ELF-1 (cell line): Measurements from ENCODE around the gene TLR10.
"Not testable (repeated sequence)": the region's sequence is repeated elsewhere in the genome, so short reads cannot be mapped to it uniquely, and the experiment has no call there.

Experiments
- DNase-seq: peaks from one replicate; pipeline ENCODE4 v3.0.0-alpha.2; 2016; ENCODE audit warnings: low read depth, low spot score

The TLR10 gene

DNA sequence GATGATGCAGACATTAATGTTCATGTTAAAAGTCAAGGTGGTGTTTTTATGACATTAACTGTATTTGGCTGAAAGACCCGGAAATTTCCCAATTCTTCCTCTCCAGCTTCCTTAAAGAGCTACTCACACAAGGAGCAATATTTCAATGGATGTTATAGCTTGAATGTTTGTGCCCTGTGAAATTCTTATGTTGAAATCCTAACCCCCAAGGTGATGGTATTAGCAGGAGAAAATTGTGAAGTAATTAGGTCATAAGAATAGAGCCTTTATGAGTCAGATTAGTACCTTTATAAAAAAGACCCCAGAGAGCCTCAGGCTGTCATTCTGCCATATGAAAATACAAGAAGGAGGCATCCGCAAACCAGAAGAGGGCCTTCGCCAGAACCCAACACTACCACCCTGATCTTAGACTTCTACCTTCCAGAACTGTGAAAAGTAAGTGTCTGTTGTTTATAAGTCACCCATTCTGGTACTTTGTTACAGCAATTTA, 18.2 kb upstream of the TLR10 start:
- DNase-seq, result no peak

GRCh38 chr4:38800366-38800765, 17.6 kb upstream of the TLR10 start:
- no peak for DNase-seq

- DNase-seq, result no peak
These were observed 12.3 kb upstream of the TLR10 start for GRCh38 chr4:38795087-38795486.

GRCh38 chr4:38794051-38794450, 11.3 kb upstream of the TLR10 start:
- DNase-seq, result no peak

DNA sequence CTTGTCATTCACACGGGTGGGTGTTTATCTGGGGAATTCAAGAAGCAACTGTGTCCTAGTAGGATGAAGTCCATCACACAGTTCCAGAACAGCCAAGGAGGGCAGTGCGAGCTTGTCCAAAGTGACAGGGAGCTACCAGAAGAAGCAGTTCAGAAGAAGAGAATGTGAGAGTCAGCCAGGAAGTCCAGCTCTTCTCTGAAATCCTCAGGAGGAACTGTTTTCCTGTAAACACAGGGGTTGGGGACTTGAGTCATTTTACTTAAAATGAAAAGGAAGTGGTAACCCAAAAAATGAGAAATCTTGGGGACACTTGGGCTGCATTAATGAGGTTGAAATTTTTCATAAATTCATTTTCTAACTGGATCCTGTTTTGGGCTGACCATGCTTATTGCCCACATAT, 8.2 kb upstream of the TLR10 start:
- no peak for DNase-seq

DNA sequence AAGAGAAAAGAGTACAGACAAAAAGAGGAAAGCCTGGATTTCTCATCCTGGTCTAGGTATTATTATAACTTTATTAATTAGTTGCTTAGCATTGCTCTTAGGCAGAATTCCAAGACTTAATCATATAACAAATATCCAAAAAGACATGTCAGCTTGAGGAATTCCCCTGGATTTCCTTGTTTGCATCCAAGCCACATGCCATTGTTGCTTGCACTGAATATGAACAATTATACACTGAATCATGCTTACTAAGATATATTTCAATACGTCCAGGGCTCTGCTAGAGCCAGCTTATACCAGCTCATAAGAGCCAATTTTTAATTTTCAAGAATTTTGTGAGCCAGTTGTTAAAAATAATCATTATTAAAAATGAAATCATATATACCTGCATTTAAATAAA, 5.5 kb upstream of the TLR10 start:
- no peak for DNase-seq

- no peak for DNase-seq
These were observed 4.9 kb upstream of the TLR10 start for GRCh38 chr4:38787693-38788092.

GRCh38 chr4:38785901-38786402, 3.2 kb upstream of the TLR10 start:
- no peak for DNase-seq

DNA sequence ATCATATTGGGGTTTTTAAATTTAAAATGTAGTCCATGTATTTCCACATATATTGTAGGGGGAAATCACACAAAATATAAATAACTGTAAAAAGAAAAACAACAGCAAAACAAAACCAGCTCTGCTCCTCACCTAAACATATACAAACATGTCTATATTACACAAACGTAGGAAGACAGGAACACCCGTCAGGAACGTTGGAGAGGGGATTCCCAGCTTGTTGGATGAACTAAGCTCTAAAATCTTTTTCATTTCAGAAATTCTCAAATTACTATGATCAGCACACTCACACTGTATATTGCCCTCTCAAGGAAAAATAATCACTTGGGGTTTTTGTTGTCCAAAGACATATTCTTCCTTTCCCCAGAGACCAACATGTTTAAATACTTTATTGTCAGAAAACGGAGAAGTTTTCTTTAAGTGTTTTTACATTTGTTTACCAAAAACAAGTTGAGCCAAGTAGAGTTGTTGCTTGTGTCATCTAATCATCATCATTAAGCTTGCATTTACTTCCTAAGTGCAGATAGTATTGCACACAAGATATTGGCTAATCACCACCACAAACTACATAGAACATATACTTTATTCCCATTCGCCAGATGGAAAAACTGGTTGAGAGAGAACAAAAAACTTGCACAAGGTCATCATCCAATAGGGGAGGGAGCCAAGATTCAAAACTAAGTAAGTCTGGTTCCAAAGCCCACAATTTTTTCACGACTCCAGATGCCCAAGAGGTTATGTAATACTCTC, 2.4 kb upstream of the TLR10 start:
- DNase-seq, result no peak

- DNase-seq, result no peak
These were observed 1.4 kb upstream of the TLR10 start for GRCh38 chr4:38784141-38784540.

DNA sequence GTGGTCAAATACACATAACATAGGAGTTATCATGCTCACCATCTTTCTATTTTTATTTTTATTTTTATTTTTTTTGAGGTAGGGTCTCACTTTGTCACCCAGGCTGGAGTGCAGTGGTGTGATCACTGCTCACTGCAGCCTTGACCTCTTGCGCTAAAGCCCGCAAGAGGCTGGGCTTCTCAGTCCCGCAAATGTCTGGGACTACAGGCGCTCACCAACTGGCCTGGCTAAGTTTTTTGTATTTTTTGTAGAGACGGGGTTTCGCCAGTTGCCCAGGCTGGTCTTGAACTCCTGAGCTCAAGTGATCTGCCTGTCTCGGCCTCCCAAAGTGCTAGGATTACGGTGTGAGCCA, 295 bp upstream of the TLR10 start:
- no peak for DNase-seq

DNA sequence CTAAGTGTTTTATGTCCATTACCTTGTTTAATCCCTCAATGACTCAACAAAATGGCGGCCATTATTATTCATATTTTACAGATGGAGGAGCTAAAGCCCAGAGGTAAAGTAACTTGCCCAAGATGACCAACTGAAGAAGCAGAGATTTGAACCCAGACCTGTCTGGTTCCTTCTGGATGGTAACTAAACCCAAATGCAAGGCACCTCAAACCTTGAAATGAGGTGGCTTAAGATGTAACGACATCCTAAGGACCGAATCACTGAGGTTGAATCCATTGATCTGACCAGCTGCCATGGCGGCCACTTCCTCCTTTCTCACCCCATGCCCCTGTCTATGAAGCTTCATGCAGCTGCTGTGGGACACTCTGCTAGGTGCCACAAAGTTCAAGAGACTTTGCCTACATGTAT, 932 bp downstream of the TLR10 start:
- no peak for DNase-seq

DNA sequence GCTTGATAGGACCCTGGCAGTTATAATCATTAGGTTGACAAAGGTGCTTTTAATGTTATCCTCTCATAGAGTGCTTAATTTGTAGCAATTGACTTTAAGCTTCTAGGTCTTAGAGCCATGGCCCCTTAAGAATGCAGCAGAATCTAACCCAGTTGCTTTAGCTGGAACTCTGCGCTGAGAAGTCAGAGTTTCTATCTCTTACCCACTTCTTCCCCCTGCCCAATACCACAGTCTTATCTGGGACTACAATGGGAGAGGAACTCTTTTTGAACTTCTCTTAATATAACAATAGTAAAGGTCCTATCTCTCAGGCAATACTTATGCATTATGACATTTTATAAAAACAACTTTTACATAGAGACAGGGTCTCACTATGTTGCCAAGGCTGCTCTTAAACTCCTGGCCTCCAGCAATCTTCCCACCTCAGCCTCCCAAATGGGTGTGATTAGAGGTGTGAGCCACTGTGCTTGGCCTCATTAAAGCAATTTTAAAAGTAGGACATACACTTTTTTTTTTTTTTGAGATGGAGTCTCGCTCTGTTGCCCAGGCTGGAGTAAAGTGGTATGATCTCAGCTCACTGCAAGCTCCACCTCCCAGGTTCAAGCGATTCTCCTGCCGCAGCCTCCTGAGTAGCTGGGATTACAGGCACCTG, 1.8 kb downstream of the TLR10 start:
- DNase-seq, result no peak

DNA sequence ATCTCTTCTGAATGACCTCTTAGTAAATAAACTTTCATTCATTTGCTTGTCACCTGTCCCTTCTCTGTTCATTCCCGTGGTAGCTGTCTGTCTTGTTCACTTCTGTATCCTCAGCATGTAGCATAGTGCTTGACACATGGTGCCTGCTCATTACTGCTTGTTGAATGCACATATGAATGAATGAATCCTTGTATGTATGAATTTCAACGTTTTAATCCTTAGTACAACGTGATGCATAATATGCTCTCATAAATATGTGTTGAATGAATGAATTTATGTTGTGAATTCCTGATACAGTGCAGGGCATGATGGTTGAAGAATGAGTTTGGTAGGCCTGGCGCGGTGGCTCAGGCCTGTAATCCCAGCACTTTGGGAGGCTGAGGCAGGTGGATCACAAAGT, 3.0 kb downstream of the TLR10 start:
- no peak for DNase-seq

- not testable (repeated sequence) for DNase-seq
These were observed 4.9 kb downstream of the TLR10 start for GRCh38 chr4:38777925-38778324.

- DNase-seq, result no peak
These were observed 7.5 kb downstream of the TLR10 start for GRCh38 chr4:38775326-38775725.

- no peak for DNase-seq
These were observed 8.4 kb downstream of the TLR10 start for GRCh38 chr4:38774181-38774955.

DNA sequence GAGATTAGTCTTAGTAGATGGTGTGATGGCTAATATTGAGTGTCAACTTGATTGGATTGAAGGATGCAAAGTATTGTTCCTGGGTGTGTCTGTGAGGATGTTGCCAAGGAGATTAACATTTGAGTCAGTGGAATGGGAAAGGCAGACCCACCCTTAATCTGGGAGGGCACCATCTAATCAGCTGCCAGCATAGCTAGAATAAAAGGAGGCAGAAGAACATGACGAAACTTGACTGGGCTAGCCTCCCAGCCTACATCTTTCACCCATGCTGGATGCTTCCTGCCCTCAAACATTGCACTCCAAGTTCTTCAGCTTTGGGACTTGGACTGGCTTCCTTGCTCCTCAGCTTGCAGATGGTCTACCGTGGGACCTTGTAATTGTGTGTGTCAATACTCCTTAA, 12.5 kb downstream of the TLR10 start:
- DNase-seq, result not testable (repeated sequence)

- no peak for DNase-seq
These were observed 12.9 kb downstream of the TLR10 start for GRCh38 chr4:38769857-38770256.

- DNase-seq, result no peak
These were observed 13.3 kb downstream of the TLR10 start for GRCh38 chr4:38769441-38769840.

DNA sequence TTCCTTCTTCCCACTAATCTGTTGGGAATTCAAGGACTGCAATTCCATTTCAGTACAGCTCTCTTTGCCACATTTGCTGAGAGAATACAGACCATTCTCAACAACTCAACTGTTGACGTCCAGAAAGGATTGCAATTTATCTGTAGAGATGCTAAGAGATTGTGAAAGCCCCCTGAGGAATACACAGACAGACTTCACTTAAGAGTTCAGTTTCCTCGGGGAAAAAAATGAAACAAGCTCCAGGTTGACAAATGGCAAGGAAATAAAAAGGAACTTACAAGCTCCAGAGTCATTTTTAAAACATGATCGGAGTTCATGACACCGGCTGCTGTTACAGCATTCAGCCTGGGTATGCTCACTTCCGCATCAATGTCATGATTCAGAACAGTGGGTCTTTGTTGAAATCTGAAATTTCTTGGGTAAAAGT, 13.8 kb downstream of the TLR10 start:
- no peak for DNase-seq

DNA sequence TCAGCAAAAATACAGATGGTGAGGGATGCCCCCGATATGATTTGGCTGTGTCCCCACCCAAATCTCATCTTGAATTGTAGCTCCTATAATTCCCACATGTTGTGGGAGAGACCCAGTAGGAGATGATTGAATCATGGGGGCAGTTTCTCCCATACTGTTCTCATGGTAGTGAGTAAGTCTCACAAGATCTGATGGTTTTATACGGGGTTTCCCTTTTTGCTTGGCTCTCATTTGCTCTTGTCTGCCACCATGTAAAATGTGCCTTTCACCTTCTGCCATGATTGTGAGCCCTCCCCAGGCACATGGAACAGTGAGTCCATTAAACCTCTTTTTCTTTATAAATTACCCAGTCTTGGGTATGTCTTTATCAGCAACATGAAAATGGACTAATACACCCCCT, 15.8 kb downstream of the TLR10 start:
- DNase-seq, result not testable (repeated sequence)
